ENCODE data around the gene EVC2.

- TF ChIP-seq CTCF (conservative IDR thresholded peaks at IDR 0.05 in 1 of 2, IDR thresholded peaks at IDR 0.05 in 1 of 2; ENCODE audit: low read depth in 1 of 2, low read length in 2 of 2) = no peak
- no peak for TF ChIP-seq EZH2 (IDR thresholded peaks at IDR 0.05; ENCODE audit: low read length, missing control alignments)
Observed at GRCh38 chr4:5720157-5720850, 11.9 kb upstream of the EVC2 start.
